K562 (cell line): Measurements from ENCODE around the gene AMZ1. TPM values are rescaled to one million over a fixed set of nuclear protein-coding genes. Genes with fewer than 3 reads are reported as not detected.
A peak's percentile ranks its signal among the peaks of the same experiment; 100 is the strongest.

ENCODE experiments used
- ARID2 ChIP-seq: fragments of 450-650 bp; IDR thresholded peaks from 2 replicates; pipeline ENCODE4 v1.6.1; 2017; ENCODE audit warnings: antibody characterized with exemption, mild to moderate bottlenecking
- BHLHE40 ChIP-seq: IDR thresholded peaks from 2 replicates; pipeline ENCODE4 v1.6.1; 2011; ENCODE audit warnings: low read length, improper control_type of control experiment
- CREB1 ChIP-seq, 2 experiments: sonication (generic) in 1 of 2; formaldehyde crosslinking in 1 of 2; IDR thresholded peaks; 2 replicates each; pipeline versions ENCODE4 v1.6.1 to v1.8.0; 2012 to 2022; ENCODE audit warnings: inconsistent platforms in 1 of 2, mild to moderate bottlenecking in 1 of 2, missing genetic modification reagents in 1 of 2, moderate library complexity in 1 of 2
- CREM ChIP-seq: IDR thresholded peaks from 2 replicates; pipeline ENCODE4 v1.6.1; 2014; ENCODE audit warnings: antibody characterized with exemption, low read depth
- ELF1 ChIP-seq: fragments of 200-800 bp; sonication (Bioruptor generic); IDR thresholded peaks from 2 replicates; pipeline ENCODE4 v1.6.1; 2016; ENCODE audit warnings: missing genetic modification characterization, missing compliant biosample characterization
- ESRRA ChIP-seq: fragments of 450-650 bp; IDR thresholded peaks from 2 replicates; pipeline ENCODE4 v1.6.1; 2014; ENCODE audit warnings: low read depth, mild to moderate bottlenecking, moderate library complexity, borderline replicate concordance
- ETV1 ChIP-seq: fragments of 450-650 bp; conservative IDR thresholded peaks from 2 replicates; pipeline ENCODE4 v1.6.1; 2016; ENCODE audit warnings: missing genetic modification characterization, control low read depth, low read depth, missing compliant biosample characterization
- HMGN3 ChIP-seq: IDR thresholded peaks from 2 replicates; pipeline ENCODE4 v1.6.1; 2011; ENCODE audit warnings: borderline replicate concordance, low read depth, mild to moderate bottlenecking, mixed read lengths, low read length; ENCODE audit not compliant: insufficient read length; ENCODE audit errors: extremely low read depth
- HNRNPLL ChIP-seq: fragments of 200-400 bp; formaldehyde crosslinking; IDR thresholded peaks from 2 replicates; pipeline ENCODE4 v1.6.1; 2017; ENCODE audit warnings: low read length, low read depth, mild to moderate bottlenecking; ENCODE audit not compliant: poor library complexity, severe bottlenecking
- L3MBTL2 ChIP-seq: fragments of 450-650 bp; IDR thresholded peaks from 2 replicates; pipeline ENCODE4 v1.6.1; 2016; ENCODE audit warnings: mild to moderate bottlenecking, moderate library complexity
- MEF2D ChIP-seq: conservative IDR thresholded peaks from 2 replicates; pipeline ENCODE4 v1.6.1; 2016; ENCODE audit warnings: low read depth, missing genetic modification characterization, missing compliant biosample characterization
- SMAD4 ChIP-seq: fragments of 250-450 bp; sonication (Bioruptor Pico); conservative IDR thresholded peaks from 2 replicates; pipeline ENCODE4 v1.8.0; 2021; ENCODE audit warnings: inconsistent platforms, mild to moderate bottlenecking, moderate library complexity
- SREBF1 ChIP-seq: fragments of 150-350 bp; IDR thresholded peaks from 2 replicates; pipeline ENCODE4 v1.6.1; 2014; ENCODE audit warnings: antibody characterized with exemption, low read depth, low read length, borderline replicate concordance
- STAG1 ChIP-seq: sonication (generic); formaldehyde crosslinking; IDR thresholded peaks from 2 replicates; pipeline ENCODE4 v1.5.0; 2020; ENCODE audit warnings: missing genetic modification reagents, borderline replicate concordance
- ZBTB8A ChIP-seq: fragments of 450-650 bp; IDR thresholded peaks from 2 replicates; pipeline ENCODE4 v1.6.1; 2018; ENCODE audit warnings: mild to moderate bottlenecking, moderate library complexity; ENCODE audit not compliant: partially characterized antibody
- polyA plus RNA-seq, 8 experiments: library from polyadenylated mRNA; depleted of rRNA in 4 of 8; stranded (reverse) in 5 of 8; unstranded in 3 of 8; fragments of >200 nt; fragmentation: Nextera tagmentation in 2 of 8; fragmentation: Illumina TruSeq in 1 of 8; extraction: Ambion mirVana in 2 of 8; extraction: Trizol in 1 of 8; gene quantifications; 2 replicates each; pipeline versions ENCODE4 v1.2.1 to v1.2.3, GENCODE V29; 2011 to 2014; ENCODE audit warnings: inconsistent platforms in 1 of 8, missing spikeins in 1 of 8
- total RNA-seq, 7 experiments: library from RNA; depleted of rRNA in 6 of 7; stranded (reverse); fragments of >200 nt in 6 of 7; fragmentation: Illumina TruSeq in 2 of 7; extraction: Trizol in 2 of 7; gene quantifications; 2 replicates each; pipeline versions ENCODE4 v1.2.1 to v1.2.3, GENCODE V29; 2011 to 2021; ENCODE audit warnings: low replicate concordance in 1 of 7
- TF ChIP-seq, protein P1 (sequence below): sonication (generic); formaldehyde crosslinking; IDR thresholded peaks from 2 replicates; pipeline ENCODE4 v1.8.0; 2022; ENCODE audit warnings: missing genetic modification reagents, mild to moderate bottlenecking, moderate library complexity, borderline replicate concordance
- TF ChIP-seq, protein P2 (sequence below): sonication (generic); formaldehyde crosslinking; IDR thresholded peaks from 2 replicates; pipeline ENCODE4 v1.8.1; 2023; ENCODE audit warnings: mild to moderate bottlenecking, missing genetic modification reagents
- TF ChIP-seq, protein P3 (sequence below): sonication (generic); formaldehyde crosslinking; IDR thresholded peaks from 2 replicates; pipeline ENCODE4 v1.5.0; 2020; ENCODE audit warnings: missing genetic modification reagents
- TF ChIP-seq, protein P4 (sequence below), 2 experiments: IDR thresholded peaks in 1 of 2; conservative IDR thresholded peaks in 1 of 2; 2 replicates each; pipeline ENCODE4 v1.6.1; 2016; ENCODE audit warnings: low read depth in 2 of 2, mild to moderate bottlenecking in 1 of 2, missing compliant biosample characterization in 1 of 2, missing genetic modification characterization in 1 of 2, moderate library complexity in 1 of 2

AMZ1 gene
- total and polyA plus RNA-seq, 9 of the 15 experiments (the other 6 are each of a cell fraction or from before 2014, with no cell fraction given) = not detected

DNA sequence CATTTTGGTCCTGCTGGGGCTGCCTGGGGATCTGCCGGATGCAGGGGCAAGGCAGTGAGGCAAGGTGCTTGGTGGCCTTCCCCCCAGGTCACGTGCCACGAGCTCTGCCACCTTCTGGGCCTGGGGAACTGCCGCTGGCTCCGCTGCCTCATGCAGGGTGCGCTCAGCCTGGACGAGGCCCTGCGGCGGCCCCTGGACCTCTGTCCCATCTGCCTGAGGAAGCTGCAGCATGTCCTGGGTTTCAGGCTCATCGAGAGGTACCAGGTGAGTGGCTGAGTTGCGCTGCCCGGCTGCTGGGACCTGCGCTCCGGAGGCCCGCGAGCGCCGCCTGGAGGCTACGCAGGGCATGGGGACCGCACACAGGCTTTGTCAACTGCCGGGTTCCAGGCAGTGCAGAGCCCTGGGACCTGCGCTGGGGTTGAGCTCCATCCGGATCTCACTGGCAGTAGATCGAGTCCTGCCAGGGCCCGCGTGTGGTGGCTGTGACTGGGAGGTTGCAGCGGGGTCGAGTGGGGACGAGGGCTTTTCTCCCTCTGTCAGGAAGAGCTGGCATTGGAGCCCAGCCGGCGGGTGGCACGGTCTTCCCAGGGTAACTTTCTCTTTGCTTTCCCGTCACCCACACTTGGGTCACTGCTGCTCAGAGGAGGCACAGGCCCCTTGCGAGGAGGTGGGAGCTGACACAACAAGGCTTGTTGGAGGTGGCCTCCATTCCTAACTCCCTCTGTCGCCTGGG is 21.7 kb downstream of the AMZ1 start (continued):
- 0 out of 2 replicates have a peak, but pooled peaks have one; percentile 19 for TF ChIP-seq ETV1 (tag)
- TF ChIP-seq HMGN3 = peak; percentile 19
- TF ChIP-seq ARID2 = peak; percentile 66
- TF ChIP-seq, protein P1, sequence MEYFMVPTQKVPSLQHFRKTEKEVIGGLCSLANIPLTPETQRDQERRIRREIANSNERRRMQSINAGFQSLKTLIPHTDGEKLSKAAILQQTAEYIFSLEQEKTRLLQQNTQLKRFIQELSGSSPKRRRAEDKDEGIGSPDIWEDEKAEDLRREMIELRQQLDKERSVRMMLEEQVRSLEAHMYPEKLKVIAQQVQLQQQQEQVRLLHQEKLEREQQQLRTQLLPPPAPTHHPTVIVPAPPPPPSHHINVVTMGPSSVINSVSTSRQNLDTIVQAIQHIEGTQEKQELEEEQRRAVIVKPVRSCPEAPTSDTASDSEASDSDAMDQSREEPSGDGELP (CRISPR knock-in tag) = peak; percentile 83
- TF ChIP-seq BHLHE40 = peak; percentile 79
- TF ChIP-seq CREB1 (IDR thresholded peaks at IDR 0.05) = no peak
- peak; percentile 50; the same call in 1 of the 2 replicates for TF ChIP-seq CREB1 (CRISPR knock-in tag; IDR thresholded peaks at IDR 0.05)
- no peak for TF ChIP-seq SREBF1
- no peak for TF ChIP-seq ELF1 (tag)
- TF ChIP-seq, protein P2, sequence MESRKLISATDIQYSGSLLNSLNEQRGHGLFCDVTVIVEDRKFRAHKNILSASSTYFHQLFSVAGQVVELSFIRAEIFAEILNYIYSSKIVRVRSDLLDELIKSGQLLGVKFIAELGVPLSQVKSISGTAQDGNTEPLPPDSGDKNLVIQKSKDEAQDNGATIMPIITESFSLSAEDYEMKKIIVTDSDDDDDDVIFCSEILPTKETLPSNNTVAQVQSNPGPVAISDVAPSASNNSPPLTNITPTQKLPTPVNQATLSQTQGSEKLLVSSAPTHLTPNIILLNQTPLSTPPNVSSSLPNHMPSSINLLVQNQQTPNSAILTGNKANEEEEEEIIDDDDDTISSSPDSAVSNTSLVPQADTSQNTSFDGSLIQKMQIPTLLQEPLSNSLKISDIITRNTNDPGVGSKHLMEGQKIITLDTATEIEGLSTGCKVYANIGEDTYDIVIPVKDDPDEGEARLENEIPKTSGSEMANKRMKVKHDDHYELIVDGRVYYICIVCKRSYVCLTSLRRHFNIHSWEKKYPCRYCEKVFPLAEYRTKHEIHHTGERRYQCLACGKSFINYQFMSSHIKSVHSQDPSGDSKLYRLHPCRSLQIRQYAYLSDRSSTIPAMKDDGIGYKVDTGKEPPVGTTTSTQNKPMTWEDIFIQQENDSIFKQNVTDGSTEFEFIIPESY (CRISPR knock-in tag) = peak; percentile 38; the same call in 1 of the 2 replicates
- TF ChIP-seq, protein P3, sequence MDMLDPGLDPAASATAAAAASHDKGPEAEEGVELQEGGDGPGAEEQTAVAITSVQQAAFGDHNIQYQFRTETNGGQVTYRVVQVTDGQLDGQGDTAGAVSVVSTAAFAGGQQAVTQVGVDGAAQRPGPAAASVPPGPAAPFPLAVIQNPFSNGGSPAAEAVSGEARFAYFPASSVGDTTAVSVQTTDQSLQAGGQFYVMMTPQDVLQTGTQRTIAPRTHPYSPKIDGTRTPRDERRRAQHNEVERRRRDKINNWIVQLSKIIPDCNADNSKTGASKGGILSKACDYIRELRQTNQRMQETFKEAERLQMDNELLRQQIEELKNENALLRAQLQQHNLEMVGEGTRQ = peak; percentile 83
- no peak for TF ChIP-seq HNRNPLL
- peak; percentile 78; the same call in 1 of the 2 replicates for TF ChIP-seq STAG1 (CRISPR knock-in tag)
- no peak for TF ChIP-seq ZBTB8A
- peak; percentile 68 for TF ChIP-seq L3MBTL2
- peak; percentile 17; the same call in 1 of the 2 replicates for TF ChIP-seq ESRRA
- peak; percentile 56; the same call in 1 of the 2 replicates for TF ChIP-seq CREM
- TF ChIP-seq, protein P4, sequence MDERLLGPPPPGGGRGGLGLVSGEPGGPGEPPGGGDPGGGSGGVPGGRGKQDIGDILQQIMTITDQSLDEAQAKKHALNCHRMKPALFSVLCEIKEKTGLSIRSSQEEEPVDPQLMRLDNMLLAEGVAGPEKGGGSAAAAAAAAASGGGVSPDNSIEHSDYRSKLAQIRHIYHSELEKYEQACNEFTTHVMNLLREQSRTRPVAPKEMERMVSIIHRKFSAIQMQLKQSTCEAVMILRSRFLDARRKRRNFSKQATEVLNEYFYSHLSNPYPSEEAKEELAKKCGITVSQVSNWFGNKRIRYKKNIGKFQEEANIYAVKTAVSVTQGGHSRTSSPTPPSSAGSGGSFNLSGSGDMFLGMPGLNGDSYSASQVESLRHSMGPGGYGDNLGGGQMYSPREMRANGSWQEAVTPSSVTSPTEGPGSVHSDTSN (CRISPR knock-in tag; IDR thresholded peaks at IDR 0.05; ENCODE audit: low read depth) = no peak
- TF ChIP-seq, protein P4 (tag; conservative IDR thresholded peaks at IDR 0.05; ENCODE audit: low read depth) = no peak
- TF ChIP-seq SMAD4 (CRISPR knock-in tag) = no peak
- no peak for TF ChIP-seq MEF2D (tag)
